ENCODE data around the gene C11orf97.

DNA sequence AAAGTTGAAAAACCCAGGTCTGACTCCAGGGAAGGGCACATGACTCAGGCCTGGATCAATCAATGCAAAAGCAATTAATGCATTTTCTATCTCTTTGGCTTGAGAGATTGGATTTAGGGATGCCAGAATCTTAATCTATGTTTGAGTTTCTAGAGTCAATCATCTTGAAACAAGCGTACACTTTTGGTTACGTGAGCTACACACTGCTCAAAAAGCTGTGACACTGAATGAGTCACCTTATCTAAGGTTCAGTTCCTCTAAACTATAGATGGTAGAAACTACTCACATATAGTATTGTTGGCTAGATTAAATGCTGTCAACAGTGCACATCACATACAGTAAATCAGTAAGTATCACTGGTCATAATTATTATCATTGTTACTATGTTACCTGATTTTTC is 42.8 kb upstream of the C11orf97 start:
- TF ChIP-seq, protein P1, sequence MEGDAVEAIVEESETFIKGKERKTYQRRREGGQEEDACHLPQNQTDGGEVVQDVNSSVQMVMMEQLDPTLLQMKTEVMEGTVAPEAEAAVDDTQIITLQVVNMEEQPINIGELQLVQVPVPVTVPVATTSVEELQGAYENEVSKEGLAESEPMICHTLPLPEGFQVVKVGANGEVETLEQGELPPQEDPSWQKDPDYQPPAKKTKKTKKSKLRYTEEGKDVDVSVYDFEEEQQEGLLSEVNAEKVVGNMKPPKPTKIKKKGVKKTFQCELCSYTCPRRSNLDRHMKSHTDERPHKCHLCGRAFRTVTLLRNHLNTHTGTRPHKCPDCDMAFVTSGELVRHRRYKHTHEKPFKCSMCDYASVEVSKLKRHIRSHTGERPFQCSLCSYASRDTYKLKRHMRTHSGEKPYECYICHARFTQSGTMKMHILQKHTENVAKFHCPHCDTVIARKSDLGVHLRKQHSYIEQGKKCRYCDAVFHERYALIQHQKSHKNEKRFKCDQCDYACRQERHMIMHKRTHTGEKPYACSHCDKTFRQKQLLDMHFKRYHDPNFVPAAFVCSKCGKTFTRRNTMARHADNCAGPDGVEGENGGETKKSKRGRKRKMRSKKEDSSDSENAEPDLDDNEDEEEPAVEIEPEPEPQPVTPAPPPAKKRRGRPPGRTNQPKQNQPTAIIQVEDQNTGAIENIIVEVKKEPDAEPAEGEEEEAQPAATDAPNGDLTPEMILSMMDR (IDR thresholded peaks at IDR 0.05), result no peak
- no peak for TF ChIP-seq EZH2 (IDR thresholded peaks at IDR 0.05; ENCODE audit: borderline replicate concordance, insufficient read depth, low read depth, low read length, poor library complexity, severe bottlenecking)
